Left colon (tissue), 2 donors: ENCODE measurements around the gene SINHCAF. TPM values are rescaled to one million over a fixed set of nuclear protein-coding genes. Genes with fewer than 3 reads are reported as not detected.
A peak's percentile ranks its signal among the peaks of the same experiment; 100 is the strongest.

ENCODE experiments used
- ATAC-seq: fragments of 200-7000 bp; cut with Tn5 transposase; one replicate; pipeline ENCODE4 v1.9.1; 2020; ENCODE audit warnings: mild to moderate bottlenecking, moderate library complexity
- DNase-seq, 2 donors: peaks; one replicate each; pipeline ENCODE4 v3.0.0-alpha.2; 2020
- intact Hi-C, 2 donors: fragments of 100-400 bp; cut with DNase I in 1 of 2; cut with micrococcal nuclease in 1 of 2; formaldehyde crosslinking; loops; one replicate each; pipeline versions ENCODE4 v1.11.2 to v1.14.0; 2022; cut with DNase I, micrococcal nuclease
- total RNA-seq, 2 donors: library from RNA; stranded (reverse); fragmentation: NEBNext Ultra II Directional; extraction: Animal tissue kit (Norgen Biotek cat#: 25700); gene quantifications; one replicate each; pipeline ENCODE4 v1.2.1, GENCODE V29; 2021
- donor health status: DM: no; HTN: no; CAD: no.
- donor health status: DM: yes; HTN: yes; CAD: no.

The SINHCAF gene
- total RNA-seq, 2 donors from 2014 or later, result 66.7 to 71.0 TPM

DNA sequence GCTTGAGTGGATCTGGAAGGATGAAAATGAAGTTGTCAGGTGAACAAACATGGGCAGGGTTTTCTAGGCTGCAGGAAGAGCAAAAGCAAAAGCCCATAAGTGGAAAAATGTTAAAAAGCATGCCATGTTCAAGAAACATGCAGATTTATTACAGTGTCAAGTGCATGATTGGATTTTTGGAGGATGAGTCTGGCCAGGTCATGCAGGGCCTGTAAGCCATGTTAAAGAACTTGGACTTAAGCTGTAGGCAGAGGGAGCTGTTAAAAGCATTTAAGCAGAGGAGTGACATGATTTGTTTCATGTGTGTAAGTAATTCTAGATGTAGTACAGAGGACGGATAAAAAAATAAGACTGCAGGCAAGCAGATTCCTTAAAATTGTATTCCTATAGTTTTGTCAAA is 16.3 kb upstream of the SINHCAF start:
- DNase-seq (no peak), ATAC-seq (no peak)
- intact Hi-C loops, result no loop called here

DNA sequence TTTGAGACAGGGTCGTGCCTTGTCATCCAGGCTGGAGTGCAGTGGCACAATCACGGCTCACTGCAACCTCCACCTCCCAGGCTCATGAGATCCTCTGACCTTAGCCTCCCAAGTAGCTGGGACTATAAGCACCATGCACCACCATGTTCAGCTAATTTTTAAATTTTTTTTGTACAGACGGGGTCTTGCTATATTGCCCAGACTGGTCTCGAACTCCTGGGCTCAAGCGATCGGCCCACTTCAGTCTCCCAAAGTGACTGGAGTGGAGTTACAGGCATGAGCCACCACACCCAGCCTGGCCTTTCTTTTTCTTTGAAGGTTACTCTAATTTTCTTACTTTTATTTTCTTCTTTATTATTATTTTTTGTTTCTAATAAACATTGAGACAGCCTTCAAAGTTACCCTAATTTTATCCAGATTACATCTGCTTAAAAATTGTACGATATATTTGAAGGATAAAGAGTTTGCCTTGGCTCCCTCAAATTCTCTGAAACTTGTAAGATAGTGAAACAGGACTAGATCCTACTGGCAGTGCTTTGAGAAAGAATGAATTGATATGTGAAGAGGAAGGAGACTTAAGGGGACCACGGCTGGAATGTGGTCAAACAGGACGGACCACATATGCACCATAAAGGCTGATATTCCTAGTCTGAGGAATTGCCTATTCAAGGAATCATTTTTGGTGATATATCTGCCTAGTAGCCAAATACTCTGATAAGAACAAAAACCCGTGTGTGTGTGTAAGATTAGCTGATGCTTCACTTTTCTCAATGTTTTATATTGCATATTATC is 14.1 kb upstream of the SINHCAF start:
- intact Hi-C loops, result no loop called here
- no peak for ATAC-seq
- no peak for DNase-seq

DNA sequence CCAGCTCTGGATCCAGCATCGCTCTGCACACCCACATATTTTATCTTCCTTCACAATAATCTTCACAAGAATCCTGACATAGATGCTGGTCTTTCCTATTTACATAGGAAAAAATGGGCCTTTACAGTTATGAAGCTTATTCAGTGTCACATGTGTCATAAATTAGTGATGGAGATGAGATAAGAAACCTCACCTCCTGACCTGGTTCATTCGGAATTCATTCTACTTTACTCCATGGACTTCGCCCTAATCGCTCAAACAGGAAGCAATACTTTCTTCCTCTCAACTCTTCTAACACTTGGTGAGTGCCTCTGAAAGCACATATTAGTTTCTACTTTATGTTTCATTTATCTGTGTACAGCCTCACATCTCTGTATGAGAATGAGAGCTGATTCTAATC is 12.0 kb upstream of the SINHCAF start:
- intact Hi-C loops, result no loop called here
- DNase-seq, result no peak
- ATAC-seq, result peak; percentile 71

DNA sequence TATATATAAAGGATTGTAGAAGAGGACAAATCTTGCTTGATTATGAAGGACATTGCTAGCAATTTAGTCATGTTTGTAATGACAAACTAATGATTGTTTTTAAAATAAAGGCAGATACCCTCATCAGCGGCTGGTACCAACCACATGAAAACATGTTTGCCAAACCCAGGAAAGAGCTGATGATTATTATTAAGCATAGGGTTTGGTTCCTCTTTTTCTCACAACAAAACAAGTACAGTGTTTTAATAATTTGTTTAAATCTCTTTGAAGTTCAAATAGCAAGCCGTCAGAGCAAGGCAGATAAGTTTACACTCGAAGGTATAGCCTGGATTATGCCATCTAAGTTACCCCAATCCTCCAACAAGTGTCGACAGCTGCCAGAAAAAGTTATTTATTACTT is 5.3 kb upstream of the SINHCAF start:
- ATAC-seq (no peak), DNase-seq (no peak)
- intact Hi-C loops, result no loop called here

DNA sequence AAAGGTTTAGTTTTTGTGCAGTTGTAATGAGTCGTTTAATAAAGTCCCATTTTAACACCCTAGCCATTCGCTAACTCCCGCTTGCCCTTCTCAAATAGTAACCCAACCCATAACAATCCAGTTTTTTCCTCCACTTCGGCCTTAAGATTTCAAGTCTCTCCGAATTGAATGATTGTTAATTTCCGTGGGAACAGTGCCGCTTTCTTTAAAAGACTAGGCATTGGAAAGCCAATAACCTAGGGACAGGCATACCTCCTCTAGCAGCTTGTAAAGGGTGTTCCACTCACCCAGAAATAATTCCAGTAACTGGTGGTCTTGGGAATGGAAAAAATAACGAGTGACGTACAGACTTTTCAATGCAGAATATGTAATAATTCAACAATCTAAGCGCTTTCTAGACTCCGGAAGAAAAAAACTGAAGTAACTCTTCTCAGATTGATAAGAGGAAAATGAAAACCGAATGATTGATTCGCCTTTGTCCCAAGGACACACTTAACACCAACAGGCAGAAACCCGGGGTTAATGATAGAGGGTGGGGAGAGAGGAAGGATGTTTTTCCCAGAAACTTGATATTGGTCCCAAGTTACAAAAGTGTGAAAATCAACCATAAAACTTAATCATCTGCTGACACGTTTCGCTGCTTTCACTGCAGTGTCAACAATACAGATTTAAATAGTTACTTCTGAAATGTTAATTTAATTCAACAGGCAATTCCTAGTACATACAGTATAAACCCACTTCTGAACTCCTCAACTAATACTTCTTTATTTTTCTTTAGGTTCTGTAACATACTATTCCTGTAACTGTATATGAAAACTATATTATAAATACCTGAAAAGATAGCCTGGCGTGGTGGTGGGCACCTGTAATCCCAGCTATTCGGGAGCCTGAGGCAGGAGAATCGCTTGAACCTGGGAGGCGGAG is 1.0 kb upstream of the SINHCAF start:
- no peak for ATAC-seq
- intact Hi-C loops, result no loop called here
- DNase-seq, result no peak

DNA sequence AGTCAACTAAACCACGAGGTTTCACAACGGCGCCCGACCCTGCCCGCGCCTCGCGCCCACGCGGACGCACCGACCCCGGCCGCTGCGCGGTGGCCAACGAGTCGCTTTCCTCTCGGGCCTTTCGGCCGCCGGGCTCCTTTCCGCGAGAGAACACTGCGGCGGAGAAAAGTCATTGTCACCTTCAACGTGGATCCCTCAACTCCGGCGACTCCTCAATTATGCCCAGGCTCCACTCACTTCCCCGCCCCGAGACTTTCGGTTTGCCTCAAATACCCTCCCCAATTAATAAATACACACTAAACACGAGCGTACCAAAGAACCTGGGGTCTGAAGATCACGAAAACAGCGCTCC is 450 bp downstream of the SINHCAF start:
- intact Hi-C loops, result no loop called here
- ATAC-seq (peak; percentile 7), DNase-seq (peak in 1 of 2 donors; percentile 30)

DNA sequence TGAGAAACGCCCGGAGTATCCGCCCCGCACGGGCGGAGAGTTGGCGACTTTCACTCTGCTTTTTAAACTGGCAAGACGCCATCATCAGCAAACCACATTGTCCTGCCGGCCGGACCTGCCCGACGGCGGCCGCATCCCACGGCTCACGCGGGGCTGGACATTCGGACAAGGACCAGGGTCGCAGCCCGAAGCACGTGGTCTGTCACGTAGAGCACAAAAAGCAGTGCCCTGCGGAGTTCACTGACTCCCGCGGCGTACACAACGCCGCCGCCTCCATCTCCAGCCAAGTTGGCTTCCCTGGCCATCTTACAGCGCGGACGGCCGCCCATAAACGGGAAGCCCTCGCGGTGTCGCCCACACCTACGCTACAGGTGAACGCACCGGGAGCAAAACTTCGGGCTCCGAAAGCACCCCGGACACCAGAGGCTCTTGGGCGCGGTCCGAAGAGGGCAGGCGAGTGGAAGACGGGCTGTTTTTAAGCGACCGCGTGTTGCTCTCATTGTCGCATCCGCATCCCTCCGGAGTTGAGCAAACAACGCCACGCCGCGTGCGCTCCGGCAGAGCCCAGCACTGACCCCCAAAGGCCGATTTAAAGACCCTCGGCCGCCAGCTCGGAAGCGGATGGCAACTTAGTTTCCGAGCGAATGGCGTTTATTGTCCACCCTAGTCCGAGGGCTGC is 966 bp downstream of the SINHCAF start:
- intact Hi-C loops, result no loop called here
- DNase-seq (peak; percentile 56 to 71), ATAC-seq (peak; percentile 30)

DNA sequence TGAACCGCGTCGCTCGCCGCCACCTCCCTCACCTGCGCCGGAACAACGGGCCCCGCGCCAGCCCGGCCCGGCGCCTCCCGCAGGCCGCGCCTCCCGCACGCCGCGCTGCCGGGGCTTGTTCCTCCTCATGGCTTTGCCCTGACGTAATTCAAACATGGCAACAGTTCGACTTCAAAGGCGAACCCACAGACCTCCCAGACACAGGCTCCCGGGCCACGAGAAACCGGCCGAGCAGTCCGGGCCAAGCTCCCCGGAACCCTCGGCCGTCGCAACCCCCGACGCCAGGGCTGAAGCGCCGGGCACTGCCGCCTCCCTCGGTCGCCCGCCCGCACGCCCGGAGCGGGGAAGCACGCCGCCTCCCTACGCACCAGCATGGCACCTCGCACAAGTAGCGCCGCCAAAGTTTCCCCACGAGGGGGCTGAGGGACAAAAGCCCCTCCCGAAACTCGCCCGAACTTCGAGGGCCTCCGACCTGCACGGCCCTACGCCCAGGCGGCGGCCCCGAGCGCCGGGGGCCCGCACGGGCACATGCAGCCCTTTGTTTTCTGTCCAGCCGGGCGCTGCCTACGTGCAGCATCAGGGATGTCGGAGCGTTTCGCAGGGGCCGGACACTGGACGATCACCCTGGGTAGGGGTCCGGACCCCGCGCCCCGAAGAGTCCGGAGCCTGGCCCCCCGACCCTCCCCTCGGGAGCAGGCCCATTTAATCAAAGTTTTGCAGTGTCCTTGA is 1.7 kb downstream of the SINHCAF start:
- peak; percentile 75 to 82 for DNase-seq
- ATAC-seq, result peak; percentile 68
- intact Hi-C loops, result no loop called here

DNA sequence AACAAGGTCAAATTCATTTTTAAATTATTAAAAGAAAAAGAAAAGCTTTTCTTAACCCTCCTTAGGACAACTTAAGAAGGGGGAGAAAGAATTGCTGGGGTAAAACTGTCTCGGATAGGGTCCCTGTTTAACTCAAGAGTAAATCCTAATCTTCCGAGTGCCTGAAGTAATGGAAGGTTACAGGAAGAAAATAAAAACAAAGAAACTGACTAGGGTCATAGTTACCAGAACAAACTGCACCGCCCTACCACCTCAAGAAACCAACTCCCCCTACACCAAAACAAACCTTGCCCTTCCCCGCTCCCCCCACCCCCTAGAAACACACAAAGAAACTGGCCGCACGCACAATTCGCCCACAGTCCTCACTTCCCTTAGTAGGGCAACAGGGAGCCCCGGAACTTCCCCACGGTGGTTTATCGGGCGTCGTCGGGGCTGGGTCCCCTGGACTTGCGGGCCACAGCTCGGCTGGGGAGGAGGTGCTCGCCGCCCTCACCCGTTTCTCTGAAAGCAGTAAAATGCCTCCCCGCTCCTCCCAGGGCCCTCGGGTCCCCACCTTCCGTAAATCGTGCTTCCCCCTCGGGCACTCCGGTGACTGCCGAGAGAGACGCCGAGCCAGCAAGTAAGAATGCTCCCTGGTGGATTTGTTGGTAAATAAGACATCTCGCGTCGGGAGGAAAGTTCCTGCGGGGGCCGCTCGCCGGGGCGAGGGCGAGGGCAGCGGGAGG is 2.4 kb downstream of the SINHCAF start:
- ATAC-seq (peak; percentile 19), DNase-seq (peak; percentile 57 to 70)
- intact Hi-C loops, result no loop called here

DNA sequence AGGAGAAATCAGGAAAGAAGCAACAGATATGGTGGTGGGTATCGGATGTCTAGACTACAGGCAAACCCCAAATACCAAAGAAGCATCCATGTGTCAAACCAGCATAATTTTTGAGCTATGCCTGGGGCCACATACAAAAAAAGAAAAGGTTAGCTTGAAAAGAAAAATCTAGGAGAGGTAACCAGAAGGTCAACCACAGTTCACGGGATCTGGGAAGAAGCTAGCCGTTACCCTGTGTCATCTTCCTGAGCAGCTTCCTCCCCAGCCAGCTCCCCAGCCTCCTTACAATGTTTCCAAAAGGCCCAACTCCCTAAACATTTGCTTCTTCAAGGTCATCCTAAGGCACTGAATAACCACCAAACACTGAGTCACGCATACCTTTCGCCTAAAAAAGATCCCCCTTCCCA is 3.1 kb downstream of the SINHCAF start:
- no peak for ATAC-seq
- intact Hi-C loops, result no loop called here
- no peak for DNase-seq

DNA sequence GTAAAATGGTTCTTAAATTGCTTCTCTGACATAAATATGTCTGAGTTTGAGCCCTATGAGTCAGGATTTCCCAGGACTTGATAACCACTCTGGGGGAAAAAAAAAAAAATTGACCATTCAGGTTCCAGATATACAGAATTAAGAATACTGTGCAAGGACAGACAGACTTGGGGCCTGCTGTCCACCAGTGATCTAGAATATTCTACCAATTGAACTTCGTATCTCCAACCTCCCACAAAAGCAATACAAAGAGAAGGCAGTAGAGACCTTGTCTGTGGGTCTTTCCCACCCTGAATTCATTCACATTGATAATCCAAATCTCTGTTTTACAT is 4.1 kb downstream of the SINHCAF start:
- no peak for ATAC-seq
- intact Hi-C loops, result no loop called here
- DNase-seq, result no peak

DNA sequence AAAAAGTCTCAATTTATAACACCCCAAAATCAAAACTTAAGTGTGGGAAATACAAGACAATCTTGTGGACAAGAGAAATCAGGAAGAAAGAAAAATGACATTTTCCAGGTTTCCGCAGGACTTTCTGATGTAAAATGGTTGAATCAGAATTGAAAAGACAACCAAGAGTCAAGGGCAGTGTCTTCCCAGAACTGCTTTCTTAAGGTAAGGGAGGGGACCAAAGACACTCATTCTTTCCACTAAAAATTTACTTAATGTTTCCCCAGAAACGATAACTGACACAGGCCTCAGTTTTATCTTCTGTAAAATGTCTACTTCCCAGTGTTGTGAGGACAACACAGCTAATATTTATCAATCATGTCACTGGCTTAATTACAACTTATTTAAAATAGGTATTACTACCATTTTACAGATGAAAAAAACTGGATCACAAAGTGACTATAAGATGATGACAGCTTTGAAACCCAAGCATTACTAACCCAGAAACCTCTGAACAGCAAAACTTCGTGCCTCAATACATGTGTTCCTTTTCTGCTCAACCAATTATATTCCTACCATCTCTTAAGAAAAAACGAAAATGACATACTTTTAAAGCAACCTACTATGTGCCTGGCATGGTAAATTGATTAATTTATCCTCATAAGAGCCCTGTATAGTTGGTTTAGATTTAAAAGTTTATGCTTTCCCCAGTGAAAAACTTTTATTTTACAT is 4.6 kb downstream of the SINHCAF start:
- DNase-seq (no peak), ATAC-seq (no peak)
- intact Hi-C loops, result no loop called here

DNA sequence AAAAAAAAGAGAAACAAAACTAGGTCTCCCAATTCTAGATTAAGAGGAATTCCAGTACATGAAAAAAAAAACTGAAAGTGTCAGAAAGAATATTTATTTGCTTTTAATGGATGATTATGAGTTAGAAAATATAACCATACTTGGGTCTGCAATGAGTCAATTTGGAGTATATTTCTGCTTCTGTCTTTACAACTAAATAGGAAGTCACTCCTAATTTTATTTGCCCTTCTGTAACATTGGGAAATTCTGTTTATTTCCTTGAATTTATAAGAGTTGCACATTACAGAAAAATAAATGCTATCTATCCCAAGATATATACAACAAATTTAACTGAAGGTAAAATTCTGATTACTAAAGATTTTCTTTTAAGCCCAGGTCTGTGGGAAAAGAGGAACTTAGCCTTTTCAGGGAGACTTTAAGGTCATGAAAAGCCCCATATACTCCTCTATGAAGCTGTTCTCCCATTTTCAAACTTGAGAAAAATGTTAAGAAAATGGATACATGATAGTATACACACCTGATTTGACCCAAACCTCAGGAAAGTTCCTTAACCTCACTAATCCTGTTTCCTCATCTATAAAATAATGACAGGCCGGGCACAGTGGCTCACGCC is 7.2 kb downstream of the SINHCAF start:
- DNase-seq (no peak), ATAC-seq (no peak)
- intact Hi-C loops, result no loop called here

DNA sequence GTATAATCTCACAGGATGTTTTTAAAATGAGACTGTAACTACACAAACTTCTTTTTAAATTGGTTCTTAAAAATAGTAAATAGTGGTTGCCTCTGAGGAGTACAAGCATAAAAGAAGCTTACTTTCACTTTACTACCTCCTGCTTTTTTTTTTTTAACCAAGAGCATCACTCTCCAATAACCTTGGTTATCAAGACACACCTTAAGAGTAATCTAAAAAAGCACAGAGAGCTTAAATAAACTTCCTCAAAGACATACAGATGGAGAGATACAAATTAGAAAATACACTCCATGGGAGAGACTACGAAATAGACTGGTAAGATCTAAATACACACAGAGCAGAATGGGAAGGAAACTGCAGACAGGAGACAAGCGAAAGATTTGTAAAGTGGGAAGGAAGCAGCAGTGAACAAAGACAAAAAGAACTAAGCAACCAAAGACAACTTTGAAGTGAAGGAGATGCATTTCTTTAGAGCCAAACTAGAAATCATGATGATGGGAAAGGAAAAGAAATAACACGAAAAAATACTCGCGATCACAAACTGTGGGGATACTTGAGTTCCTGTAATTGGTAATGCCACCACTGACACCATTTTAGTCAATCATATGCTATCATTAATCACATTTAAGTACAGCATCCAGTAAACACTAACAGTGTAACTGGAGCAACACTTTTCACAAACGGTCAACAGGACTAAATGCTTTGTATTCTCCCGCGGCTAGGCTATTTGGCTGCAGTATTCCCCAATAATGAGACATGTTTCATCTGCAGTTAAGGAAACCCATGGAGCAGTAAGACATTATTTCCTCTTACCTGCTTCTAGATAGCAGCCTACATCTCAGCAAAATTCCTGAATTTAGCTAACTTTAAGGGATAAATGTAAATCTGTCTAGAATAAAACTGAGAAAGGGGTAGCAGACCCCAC is 8.2 kb downstream of the SINHCAF start:
- ATAC-seq (peak; percentile 87), DNase-seq (no peak)
- intact Hi-C loops, result no loop called here

DNA sequence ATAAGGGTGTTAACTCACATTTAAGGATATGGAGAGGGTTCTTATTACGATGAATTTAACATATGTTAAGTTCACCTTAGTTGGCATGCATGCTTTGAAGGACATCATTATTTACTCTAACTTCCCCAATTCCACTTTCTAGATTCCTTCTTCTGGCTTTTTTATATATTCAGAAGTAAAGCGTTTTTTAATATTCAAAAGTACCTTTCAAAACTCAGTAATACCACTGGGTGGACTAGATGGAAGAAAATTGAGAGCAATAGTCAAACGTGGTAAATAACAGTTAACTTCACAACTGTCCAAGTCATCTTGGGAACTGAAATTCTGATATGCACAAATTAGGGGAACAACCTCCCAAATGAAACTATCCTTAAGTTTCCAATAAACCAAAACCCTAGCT is 9.1 kb downstream of the SINHCAF start:
- ATAC-seq (no peak), DNase-seq (no peak)
- intact Hi-C loops, result no loop called here

DNA sequence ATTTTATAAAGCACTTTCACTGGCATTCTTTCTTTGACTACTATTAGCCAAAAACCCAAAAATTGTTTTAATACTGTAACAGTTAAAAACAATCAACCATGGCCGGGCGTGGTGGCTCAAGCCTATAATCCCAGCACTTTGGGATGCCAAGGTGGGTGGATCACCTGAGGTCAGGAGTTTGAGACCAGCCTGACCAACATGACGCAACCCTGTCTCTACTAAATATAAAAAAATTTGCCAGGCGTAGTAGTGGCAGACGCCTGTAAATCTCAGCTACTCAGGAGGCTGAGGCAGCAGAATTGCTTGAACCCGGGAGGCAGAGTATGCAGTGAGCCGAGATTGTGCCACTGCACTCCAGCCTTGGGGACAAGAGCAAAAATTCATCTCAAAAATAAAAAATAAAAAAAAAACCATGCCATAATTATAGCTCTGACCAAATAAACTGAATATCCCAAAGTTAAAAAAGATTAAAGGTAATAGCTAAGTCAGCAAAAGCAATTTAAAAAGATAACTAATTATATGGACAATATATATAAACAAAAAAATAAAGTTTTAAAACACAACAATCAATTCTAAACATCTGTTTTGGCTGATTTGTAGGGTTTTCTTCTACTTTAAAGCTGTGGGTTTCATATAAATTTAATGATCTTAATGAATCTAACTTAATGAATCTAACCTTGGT is 10.0 kb downstream of the SINHCAF start:
- intact Hi-C loops, result no loop called here
- ATAC-seq (no peak), DNase-seq (no peak)
